ENCODE results near the gene CEP128. TPM values are rescaled to one million over a fixed set of nuclear protein-coding genes. Genes with fewer than 3 reads are reported as not detected.
"Not testable (repeated sequence)": the region's sequence is repeated elsewhere in the genome, so short reads cannot be mapped to it uniquely, and the experiment has no call there.

Gene CEP128
- total and polyA plus RNA-seq, 2 experiments from 2014 or later: 7.3 to 14.3 TPM

DNA sequence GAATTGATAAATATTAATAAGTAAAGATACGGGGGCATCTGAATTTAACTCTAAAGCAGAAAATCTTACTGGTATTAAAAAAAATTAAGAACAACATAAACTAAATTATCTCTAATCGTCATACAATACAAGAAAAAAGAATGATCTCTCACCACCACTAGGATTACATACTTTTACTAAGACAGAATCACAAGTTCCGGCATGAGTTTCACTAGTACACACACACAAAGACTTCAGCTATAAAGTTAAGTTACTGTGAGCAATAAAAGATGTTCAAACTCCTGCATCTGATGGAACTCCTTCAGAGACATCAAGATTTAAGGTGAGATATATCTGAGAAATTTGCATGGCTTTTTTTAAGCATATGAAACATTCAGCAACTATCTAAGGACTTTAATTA lies 21.9 kb downstream of the CEP128 start:
- Histone ChIP-seq H3K9me3 (ENCODE audit: low read depth) (no peaks in the 10 kb centered on the region), H3K36me3 (no peaks in the 10 kb centered on the region), H3K4me1 (ENCODE audit: low read depth) (peaks cover 10% of the 10 kb centered on the region), H3K4me3 (no peak overlapping the region), H3K27me3 (no peaks in the 10 kb centered on the region), H3K27ac (no peak overlapping the region)
- TF ChIP-seq, protein P1, sequence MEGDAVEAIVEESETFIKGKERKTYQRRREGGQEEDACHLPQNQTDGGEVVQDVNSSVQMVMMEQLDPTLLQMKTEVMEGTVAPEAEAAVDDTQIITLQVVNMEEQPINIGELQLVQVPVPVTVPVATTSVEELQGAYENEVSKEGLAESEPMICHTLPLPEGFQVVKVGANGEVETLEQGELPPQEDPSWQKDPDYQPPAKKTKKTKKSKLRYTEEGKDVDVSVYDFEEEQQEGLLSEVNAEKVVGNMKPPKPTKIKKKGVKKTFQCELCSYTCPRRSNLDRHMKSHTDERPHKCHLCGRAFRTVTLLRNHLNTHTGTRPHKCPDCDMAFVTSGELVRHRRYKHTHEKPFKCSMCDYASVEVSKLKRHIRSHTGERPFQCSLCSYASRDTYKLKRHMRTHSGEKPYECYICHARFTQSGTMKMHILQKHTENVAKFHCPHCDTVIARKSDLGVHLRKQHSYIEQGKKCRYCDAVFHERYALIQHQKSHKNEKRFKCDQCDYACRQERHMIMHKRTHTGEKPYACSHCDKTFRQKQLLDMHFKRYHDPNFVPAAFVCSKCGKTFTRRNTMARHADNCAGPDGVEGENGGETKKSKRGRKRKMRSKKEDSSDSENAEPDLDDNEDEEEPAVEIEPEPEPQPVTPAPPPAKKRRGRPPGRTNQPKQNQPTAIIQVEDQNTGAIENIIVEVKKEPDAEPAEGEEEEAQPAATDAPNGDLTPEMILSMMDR (IDR thresholded peaks at IDR 0.05; ENCODE audit: low read depth, low read length): no peak
- DNase-seq (ENCODE audit: low read depth in 1 of 2, low spot score in 1 of 2): no peak

DNA sequence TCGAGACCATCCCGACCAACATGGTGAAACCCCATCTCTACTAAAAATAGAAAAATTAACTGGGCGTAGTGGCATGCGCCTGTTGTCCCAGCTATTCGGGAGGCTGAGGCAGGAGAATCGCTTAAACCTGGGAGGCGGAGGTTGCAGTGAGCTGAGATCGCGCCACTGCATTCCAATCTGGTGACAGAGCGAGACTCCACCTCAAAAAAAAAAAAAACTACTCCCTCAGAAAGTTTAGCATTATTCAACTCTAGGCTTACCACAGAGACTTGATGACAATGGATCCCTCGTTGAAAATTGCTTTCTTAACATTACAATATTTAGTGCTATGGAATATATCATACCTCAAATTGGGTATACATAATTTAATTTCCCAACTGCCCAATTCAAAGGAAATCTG lies 29.5 kb downstream of the CEP128 start:
- H3K4me3 ChIP-seq; DNase-seq (ENCODE audit: low read depth in 1 of 2, low spot score in 1 of 2); H3K9me3 ChIP-seq (ENCODE audit: low read depth); H3K27ac ChIP-seq; H3K27me3 ChIP-seq; H3K36me3 ChIP-seq: not testable (repeated sequence)
- H3K4me1 ChIP-seq (ENCODE audit: low read depth): peaks cover 22% of the 10 kb centered on the region

DNA sequence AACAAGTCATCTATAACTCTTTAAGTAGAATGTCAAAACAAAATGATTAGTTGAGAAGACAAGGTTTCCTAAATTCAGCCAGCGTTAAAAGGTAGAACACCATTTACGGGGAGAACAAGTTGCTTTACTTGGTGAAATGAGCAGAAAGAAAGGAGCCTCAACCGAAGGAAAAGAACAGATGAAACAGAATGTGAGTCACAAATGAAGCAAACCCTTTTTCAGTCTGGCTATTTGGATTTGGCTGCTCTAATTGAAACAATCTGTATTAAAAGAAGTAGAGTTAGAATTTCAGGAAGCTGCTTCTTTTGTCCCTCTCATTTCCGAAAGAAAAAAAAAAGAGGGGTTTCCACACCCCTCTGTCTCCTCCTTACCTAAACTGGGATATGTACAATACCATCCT lies 34.6 kb downstream of the CEP128 start:
- H3K4me1 ChIP-seq (ENCODE audit: low read depth): peaks cover 51% of the 10 kb centered on the region
- no peaks in the 10 kb centered on the region for H3K36me3 ChIP-seq
- no peaks in the 10 kb centered on the region for H3K9me3 ChIP-seq (ENCODE audit: low read depth)
- TF ChIP-seq, protein P1 (IDR thresholded peaks at IDR 0.05; ENCODE audit: low read depth, low read length): no peak
- DNase-seq (ENCODE audit: low read depth in 1 of 2, low spot score in 1 of 2): no peak
- peak overlapping the region; percentile 87 for H3K27ac ChIP-seq
- H3K4me3 ChIP-seq: no peak overlapping the region
- H3K27me3 ChIP-seq: no peaks in the 10 kb centered on the region

- no peak for DNase-seq (ENCODE audit: low read depth in 1 of 2, low spot score in 1 of 2)
- no peak overlapping the region for H3K4me3 ChIP-seq
- TF ChIP-seq, protein P1 (IDR thresholded peaks at IDR 0.05; ENCODE audit: low read depth, low read length): no peak
- H3K36me3 ChIP-seq: no peaks in the 10 kb centered on the region
- H3K27ac ChIP-seq: peak overlapping the region; percentile 87
- H3K27me3 ChIP-seq: no peaks in the 10 kb centered on the region
- no peaks in the 10 kb centered on the region for H3K9me3 ChIP-seq (ENCODE audit: low read depth)
- H3K4me1 ChIP-seq (ENCODE audit: low read depth): peaks cover 51% of the 10 kb centered on the region
Measured at GRCh38 chr14:80906336-80906735, 35.2 kb downstream of the CEP128 start.

DNA sequence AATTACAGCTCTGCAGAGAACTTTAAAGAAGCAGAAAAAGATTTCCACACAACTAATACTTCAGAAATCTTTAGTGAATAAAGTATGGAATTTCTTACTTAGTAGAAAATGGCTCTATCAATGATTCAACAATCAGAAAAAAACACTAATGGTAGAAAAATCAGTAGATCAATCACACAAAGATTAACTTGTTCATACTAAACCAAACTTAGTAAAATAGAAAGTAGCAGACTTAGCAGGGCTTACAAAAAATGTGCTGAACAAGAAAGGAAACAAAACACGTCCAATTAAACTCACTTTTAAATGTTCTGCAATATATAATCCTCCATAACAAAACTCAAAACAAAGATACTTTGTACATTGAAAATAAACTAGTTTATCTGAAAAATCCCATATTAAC lies 38.9 kb downstream of the CEP128 start:
- H3K36me3 ChIP-seq: no peaks in the 10 kb centered on the region
- TF ChIP-seq, protein P1 (IDR thresholded peaks at IDR 0.05; ENCODE audit: low read depth, low read length): no peak
- H3K9me3 ChIP-seq (ENCODE audit: low read depth): no peaks in the 10 kb centered on the region
- no peaks in the 10 kb centered on the region for H3K27me3 ChIP-seq
- H3K4me1 ChIP-seq (ENCODE audit: low read depth): peaks cover 31% of the 10 kb centered on the region
- no peak overlapping the region for H3K4me3 ChIP-seq
- H3K27ac ChIP-seq: no peak overlapping the region
- no peak for DNase-seq (ENCODE audit: low read depth in 1 of 2, low spot score in 1 of 2)

- Histone ChIP-seq H3K27ac (no peak overlapping the region), H3K36me3 (no peaks in the 10 kb centered on the region), H3K4me1 (ENCODE audit: low read depth) (peaks cover 27% of the 10 kb centered on the region), H3K4me3 (no peak overlapping the region), H3K9me3 (ENCODE audit: low read depth) (no peaks in the 10 kb centered on the region), H3K27me3 (no peaks in the 10 kb centered on the region)
- TF ChIP-seq, protein P1 (IDR thresholded peaks at IDR 0.05; ENCODE audit: low read depth, low read length): no peak
- no peak for DNase-seq (ENCODE audit: low read depth in 1 of 2, low spot score in 1 of 2)
Measured at GRCh38 chr14:80901822-80902221, 39.7 kb downstream of the CEP128 start.
